Mesendoderm (in vitro differentiated cells): ENCODE measurements around the gene HLCS.
"Not testable (repeated sequence)": the region's sequence is repeated elsewhere in the genome, so short reads cannot be mapped to it uniquely, and the experiment has no call there.

Experiments used
- DNase-seq: peaks from one replicate; pipeline ENCODE4 v3.0.0; 2013
- H2AK5ac ChIP-seq: 2 replicates; pipeline ENCODE4 v1.6.1; 2013; ENCODE audit warnings: low read length, inconsistent platforms
- H2BK120ac ChIP-seq: 2 replicates; pipeline ENCODE4 v1.6.1; 2013; ENCODE audit warnings: low read depth, mild to moderate bottlenecking, low read length, moderate library complexity, mixed read lengths
- H2BK15ac ChIP-seq: replicated peaks from 2 replicates; pipeline ENCODE4 v1.6.1; 2013; ENCODE audit warnings: low read depth, mild to moderate bottlenecking, moderate library complexity
- H2BK5ac ChIP-seq: 2 replicates; pipeline ENCODE4 v1.6.1; 2013; ENCODE audit warnings: low read length, inconsistent platforms
- H3K18ac ChIP-seq: 2 replicates; pipeline ENCODE4 v1.6.1; 2013; ENCODE audit warnings: mild to moderate bottlenecking, low read length, mixed read lengths
- H3K23ac ChIP-seq: one replicate; pipeline ENCODE4 v1.6.1; 2013; ENCODE audit warnings: low read length
- H3K27ac ChIP-seq: 2 replicates; pipeline ENCODE4 v1.5.1; 2013; ENCODE audit warnings: low read depth, mild to moderate bottlenecking, inconsistent platforms, low read length, moderate library complexity
- H3K27me3 ChIP-seq: 2 replicates; pipeline ENCODE4 v1.6.1; 2013; ENCODE audit warnings: low read length, control low read depth, mild to moderate bottlenecking, inconsistent platforms; ENCODE audit not compliant: insufficient read depth, poor library complexity
- H3K36me3 ChIP-seq: 2 replicates; pipeline ENCODE4 v1.6.1; 2013; ENCODE audit warnings: low read length, inconsistent platforms; ENCODE audit not compliant: control insufficient read depth, insufficient read depth
- H3K4ac ChIP-seq: one replicate; pipeline ENCODE4 v1.6.1; 2013; ENCODE audit warnings: low read depth, mild to moderate bottlenecking, low read length, moderate library complexity
- H3K4me1 ChIP-seq: 2 replicates; pipeline ENCODE4 v1.6.1; 2013; ENCODE audit warnings: low read depth, low read length, inconsistent platforms; ENCODE audit not compliant: control insufficient read depth
- H3K4me2 ChIP-seq: 2 replicates; pipeline ENCODE4 v1.6.1; 2013; ENCODE audit warnings: low read length
- H3K4me3 ChIP-seq: 2 replicates; pipeline ENCODE4 v1.5.1; 2013; ENCODE audit warnings: mild to moderate bottlenecking, low read length
- H3K56ac ChIP-seq: one replicate; pipeline ENCODE4 v1.6.1; 2013; ENCODE audit warnings: low read length
- H3K79me1 ChIP-seq: 2 replicates; pipeline ENCODE4 v1.6.1; 2013; ENCODE audit warnings: low read length, inconsistent platforms
- H3K79me2 ChIP-seq: 2 replicates; pipeline ENCODE4 v1.6.1; 2013; ENCODE audit warnings: mild to moderate bottlenecking, low read length; ENCODE audit not compliant: control insufficient read depth, insufficient read depth
- H3K9ac ChIP-seq: 2 replicates; pipeline ENCODE4 v1.6.1; 2013; ENCODE audit warnings: low read length, inconsistent platforms
- H4K5ac ChIP-seq: one replicate; pipeline ENCODE4 v1.6.1; 2013; ENCODE audit warnings: low read length
- H4K8ac ChIP-seq: one replicate; pipeline ENCODE4 v1.6.1; 2013; ENCODE audit warnings: low read depth, mild to moderate bottlenecking, control low read depth, low read length, moderate library complexity
- WGBS: extraction: QIAGEN DNeasy Blood & Tissue Kit; methylation state at CpG from one replicate; pipeline ENCODE4 v1.1.7; 2013; ENCODE audit warnings: low lambda C conversion rate, missing lambda C conversion rate; ENCODE audit not compliant: insufficient coverage; ENCODE audit errors: extremely low coverage; 5-methylcytosine and 5-hydroxymethylcytosine counted together

The HLCS gene

DNA sequence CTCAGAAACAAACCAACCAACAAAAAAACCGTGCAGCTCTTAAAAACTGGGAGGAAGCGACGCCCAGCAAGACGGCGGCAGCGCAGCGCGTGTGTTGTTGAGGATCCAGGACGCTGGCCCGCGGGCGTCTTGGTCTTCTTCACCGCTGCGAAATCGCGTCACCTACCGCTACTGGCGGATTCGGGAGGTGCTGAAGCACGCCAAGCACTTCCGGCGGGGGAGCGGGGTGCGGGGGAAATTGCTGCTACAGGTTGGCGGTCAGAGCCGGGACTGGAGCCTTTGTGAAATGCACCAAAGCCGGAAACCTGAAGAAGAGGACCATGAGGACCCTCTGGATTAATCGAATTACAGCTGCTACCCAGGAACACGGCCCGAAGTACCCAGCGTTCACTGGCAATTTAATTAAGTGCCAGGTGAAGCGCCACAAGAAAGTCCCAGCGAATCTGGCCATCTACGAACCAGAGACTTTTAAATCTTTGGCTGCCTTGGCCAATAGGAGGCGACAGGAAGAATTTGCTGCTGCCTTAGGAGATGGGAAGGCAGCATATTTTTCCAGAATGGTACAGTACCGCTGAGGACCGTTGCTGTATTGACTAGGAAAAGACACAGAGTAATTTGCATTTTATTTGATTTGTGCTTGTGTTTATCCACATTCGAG is 28.2 kb upstream of the HLCS start:
- H3K18ac ChIP-seq, result no peak overlapping the region
- H2BK15ac ChIP-seq, result no peak overlapping the region
- H3K23ac ChIP-seq, result no peak overlapping the region
- H3K36me3 ChIP-seq, result no peaks in the 10 kb centered on the region
- peak overlapping the region; percentile 2 for H3K4ac ChIP-seq
- H2BK120ac ChIP-seq, result no peak overlapping the region
- no peak overlapping the region for H3K4me3 ChIP-seq
- H3K4me1 ChIP-seq, result peaks cover 7% of the 10 kb centered on the region
- peak overlapping the region; percentile 70 for H3K56ac ChIP-seq
- no peak overlapping the region for H4K8ac ChIP-seq
- peak; percentile 77 for DNase-seq
- WGBS, result no CpG with 5 or more reads among the region's 38 CpGs
- peak overlapping the region; percentile 67 for H3K4me2 ChIP-seq
- peak overlapping the region; percentile 62 for H3K9ac ChIP-seq
- no peaks in the 10 kb centered on the region for H3K79me2 ChIP-seq
- no peaks in the 10 kb centered on the region for H3K79me1 ChIP-seq
- no peak overlapping the region for H2BK5ac ChIP-seq
- no peak overlapping the region for H2AK5ac ChIP-seq
- no peak overlapping the region for H3K27ac ChIP-seq
- H3K27me3 ChIP-seq, result no peaks in the 10 kb centered on the region
- no peak overlapping the region for H4K5ac ChIP-seq

DNA sequence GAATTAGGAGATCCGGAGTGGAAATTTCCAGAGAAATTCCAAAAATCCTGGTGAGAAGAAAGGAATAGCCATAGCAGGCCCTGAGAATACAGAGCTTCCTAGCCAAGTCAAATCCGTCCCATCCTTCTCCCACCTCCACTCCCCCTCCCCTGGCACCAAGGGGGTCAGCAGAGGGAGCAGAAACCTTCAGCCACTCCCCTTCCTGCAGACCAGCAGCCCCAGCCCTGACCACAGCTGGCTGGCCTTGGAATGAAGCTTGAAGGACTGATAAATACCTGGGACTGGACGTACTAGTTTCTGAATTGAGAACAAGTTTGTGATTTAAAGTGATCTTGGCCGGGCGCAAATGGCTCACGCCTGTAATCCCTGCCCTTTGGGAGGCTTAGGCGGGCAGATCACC is 26.2 kb upstream of the HLCS start:
- Histone ChIP-seq H3K4me2 (no peak overlapping the region), H3K27ac (no peak overlapping the region), H3K79me1 (no peaks in the 10 kb centered on the region), H3K27me3 (no peaks in the 10 kb centered on the region), H2AK5ac (no peak overlapping the region), H4K8ac (no peak overlapping the region), H3K4me1 (peaks cover 7% of the 10 kb centered on the region), H2BK120ac (no peak overlapping the region), H2BK15ac (no peak overlapping the region), H4K5ac (no peak overlapping the region), H3K36me3 (no peaks in the 10 kb centered on the region), H3K18ac (no peak overlapping the region), H3K56ac (no peak overlapping the region), H3K4ac (no peak overlapping the region), H3K4me3 (no peak overlapping the region), H3K23ac (no peak overlapping the region), H2BK5ac (no peak overlapping the region), H3K9ac (no peak overlapping the region), H3K79me2 (no peaks in the 10 kb centered on the region)
- peak; percentile 38 for DNase-seq
- WGBS, result no CpG with 5 or more reads among the region's 7 CpGs

- H4K8ac ChIP-seq, result no peak overlapping the region
- WGBS, result no CpG with 5 or more reads among the region's 21 CpGs
- H3K4me1 ChIP-seq, result peaks cover 7% of the 10 kb centered on the region
- H2AK5ac ChIP-seq, result no peak overlapping the region
- no peak overlapping the region for H3K18ac ChIP-seq
- H3K36me3 ChIP-seq, result no peaks in the 10 kb centered on the region
- peak overlapping the region; percentile 71 for H3K9ac ChIP-seq
- H3K79me1 ChIP-seq, result no peaks in the 10 kb centered on the region
- H2BK15ac ChIP-seq, result no peak overlapping the region
- DNase-seq, result peak; percentile 46
- H3K27me3 ChIP-seq, result no peaks in the 10 kb centered on the region
- no peaks in the 10 kb centered on the region for H3K79me2 ChIP-seq
- no peak overlapping the region for H2BK120ac ChIP-seq
- H4K5ac ChIP-seq, result no peak overlapping the region
- no peak overlapping the region for H2BK5ac ChIP-seq
- no peak overlapping the region for H3K23ac ChIP-seq
- H3K4me3 ChIP-seq, result no peak overlapping the region
- no peak overlapping the region for H3K27ac ChIP-seq
- H3K4ac ChIP-seq, result no peak overlapping the region
- H3K56ac ChIP-seq, result peak overlapping the region; percentile 91
- peak overlapping the region; percentile 34 for H3K4me2 ChIP-seq
Measured at GRCh38 chr21:36990508-36991205, 24.2 kb upstream of the HLCS start.

- Histone ChIP-seq H4K8ac (peak overlapping the region; percentile 66), H3K27ac (peak overlapping the region; percentile 65), H3K56ac (peak overlapping the region; percentile 91), H4K5ac (no peak overlapping the region), H3K79me1 (no peaks in the 10 kb centered on the region), H3K4me2 (peak overlapping the region; percentile 54), H3K4me3 (peak overlapping the region; percentile 28), H2BK15ac (no peak overlapping the region), H3K36me3 (no peaks in the 10 kb centered on the region), H2BK5ac (no peak overlapping the region), H3K4me1 (peaks cover 7% of the 10 kb centered on the region), H3K23ac (no peak overlapping the region), H2AK5ac (no peak overlapping the region), H3K79me2 (no peaks in the 10 kb centered on the region), H3K27me3 (no peaks in the 10 kb centered on the region), H2BK120ac (peak overlapping the region; percentile 46), H3K18ac (peak overlapping the region; percentile 71), H3K9ac (peak overlapping the region; percentile 71), H3K4ac (no peak overlapping the region)
- DNase-seq, result peak; percentile 92
- WGBS, result no CpG with 5 or more reads among the region's 97 CpGs
Measured at GRCh38 chr21:36989699-36990507, 23.4 kb upstream of the HLCS start.

DNA sequence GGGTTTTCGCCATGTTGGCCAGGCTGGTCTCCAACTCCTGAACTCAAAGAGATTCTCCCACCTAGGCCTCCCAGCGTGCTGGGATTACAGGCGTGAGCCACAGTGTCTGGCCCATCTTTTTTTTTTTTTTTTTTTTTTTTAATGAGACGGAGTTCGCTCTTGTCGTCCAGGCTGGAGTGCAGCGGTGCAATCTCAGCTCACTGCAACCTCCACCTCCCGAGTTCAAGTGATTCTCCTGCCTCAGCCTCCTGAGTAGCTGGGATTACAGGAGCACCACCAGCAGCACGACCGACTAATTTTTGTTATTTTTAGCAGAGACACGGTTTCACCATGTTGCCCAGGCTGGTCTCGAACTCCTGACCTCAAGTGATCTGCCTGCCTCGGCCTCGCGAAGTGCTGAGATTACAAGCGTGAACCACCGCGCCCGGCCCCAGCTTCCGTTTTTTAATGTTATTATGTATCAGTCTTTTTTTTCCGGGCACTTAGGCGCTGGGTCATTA is 22.8 kb upstream of the HLCS start:
- not testable (repeated sequence) for H3K4me1 ChIP-seq, H3K36me3 ChIP-seq, H3K27me3 ChIP-seq, H2BK5ac ChIP-seq, H3K4ac ChIP-seq, H2AK5ac ChIP-seq, H3K79me1 ChIP-seq, H3K79me2 ChIP-seq, H4K5ac ChIP-seq, H2BK15ac ChIP-seq, DNase-seq, H3K23ac ChIP-seq, H3K4me3 ChIP-seq
- peak overlapping the region; percentile 71 for H3K18ac ChIP-seq
- no CpG with 5 or more reads among the region's 22 CpGs for WGBS
- H4K8ac ChIP-seq, result peak overlapping the region; percentile 66
- H3K56ac ChIP-seq, result peak overlapping the region; percentile 91
- H3K9ac ChIP-seq, result peak overlapping the region; percentile 69
- H3K4me2 ChIP-seq, result peak overlapping the region; percentile 54
- peak overlapping the region; percentile 46 for H2BK120ac ChIP-seq
- peak overlapping the region; percentile 42 for H3K27ac ChIP-seq
